NCI-H1092 treated with DMSO at 0.1 percent for 48 hours (cell line): ENCODE data around the gene USPL1.

Source experiments
- DNase-seq: peaks from one replicate; lab custom pipeline; 2025; lab: John Stamatoyannopoulos, UW

The USPL1 gene

DNA sequence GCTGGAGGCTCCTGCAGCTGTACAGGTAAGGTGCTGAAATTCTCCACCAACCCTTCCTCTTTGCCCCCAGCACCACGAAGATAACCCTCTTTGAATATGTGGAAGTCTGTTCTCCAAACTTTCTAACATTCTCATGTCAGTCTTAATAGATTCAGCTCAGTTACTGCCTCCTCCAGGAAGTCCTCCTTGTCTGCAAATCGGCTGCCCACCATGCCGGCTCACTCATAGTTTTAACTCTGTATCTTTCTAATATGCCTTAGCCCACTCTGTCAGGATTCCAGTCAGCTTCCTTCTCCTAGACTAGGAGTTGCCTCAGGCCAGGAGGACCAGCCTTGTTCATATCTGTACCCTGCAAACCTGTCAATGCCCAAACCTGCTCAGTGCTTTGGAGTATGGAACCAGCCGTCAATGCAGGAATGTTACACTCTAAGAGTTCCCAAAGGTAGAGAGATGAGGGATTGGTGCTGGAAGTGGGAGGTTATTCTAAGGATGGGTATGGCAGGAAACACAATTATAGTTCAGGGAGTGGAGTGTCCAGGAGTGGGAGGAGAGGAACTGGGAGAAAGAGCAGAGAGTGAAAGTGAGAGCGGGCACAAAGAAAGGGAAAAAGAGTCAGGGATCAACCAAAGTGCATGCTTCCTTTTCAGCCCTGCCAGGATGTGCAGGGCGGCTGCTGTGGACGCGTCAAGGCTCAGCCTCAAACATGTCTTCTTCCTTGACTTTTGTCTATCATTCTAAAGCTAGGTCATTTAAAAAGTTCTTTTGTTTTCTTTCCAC lies 79.6 kb downstream of the USPL1 start:
- DNase-seq = no peak

DNA sequence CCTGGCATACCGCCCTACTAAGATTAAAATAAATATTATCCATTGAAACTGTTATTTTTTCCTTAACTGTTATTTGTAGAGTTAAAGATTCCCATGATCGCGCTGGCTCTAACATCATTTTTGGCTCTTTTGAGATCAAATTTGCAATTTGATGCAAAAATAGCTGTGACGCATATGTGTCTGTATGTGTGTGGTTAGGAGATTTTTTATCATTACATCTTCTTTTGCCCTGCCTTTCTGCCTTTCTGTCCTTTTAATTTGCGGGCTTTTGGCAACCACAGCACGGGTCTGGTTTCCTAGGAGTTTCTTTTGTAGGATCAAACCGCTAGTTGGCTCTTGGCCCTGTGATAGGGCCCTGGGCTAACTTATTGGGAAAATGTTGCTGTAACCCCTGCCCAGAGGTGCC lies 80.3 kb downstream of the USPL1 start:
- DNase-seq = no peak

DNA sequence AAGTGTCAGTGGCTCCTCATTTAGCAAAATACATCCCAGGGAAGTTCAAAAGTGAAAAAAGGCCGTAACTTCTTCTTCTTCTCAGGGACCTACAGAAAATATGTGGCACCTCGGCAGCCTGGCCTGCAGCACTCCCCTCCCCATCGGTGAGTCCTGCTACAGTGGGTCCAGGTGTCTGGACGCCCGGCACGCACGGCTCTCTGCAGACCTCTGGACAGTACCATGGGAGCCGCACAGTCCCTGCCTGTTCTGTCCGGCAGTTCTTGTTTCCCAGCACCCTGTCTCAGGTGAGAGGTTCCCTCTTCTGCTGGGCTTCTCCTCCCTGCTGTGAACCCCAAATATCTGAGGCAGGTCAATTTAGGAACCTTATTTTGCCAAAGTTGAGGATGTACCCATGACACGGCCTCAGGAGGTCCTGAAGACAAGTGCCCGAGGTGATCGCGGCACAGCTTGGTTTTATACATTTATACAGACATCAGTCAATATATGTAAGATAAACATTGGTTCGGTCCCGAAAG lies 80.8 kb downstream of the USPL1 start:
- DNase-seq = no peak

DNA sequence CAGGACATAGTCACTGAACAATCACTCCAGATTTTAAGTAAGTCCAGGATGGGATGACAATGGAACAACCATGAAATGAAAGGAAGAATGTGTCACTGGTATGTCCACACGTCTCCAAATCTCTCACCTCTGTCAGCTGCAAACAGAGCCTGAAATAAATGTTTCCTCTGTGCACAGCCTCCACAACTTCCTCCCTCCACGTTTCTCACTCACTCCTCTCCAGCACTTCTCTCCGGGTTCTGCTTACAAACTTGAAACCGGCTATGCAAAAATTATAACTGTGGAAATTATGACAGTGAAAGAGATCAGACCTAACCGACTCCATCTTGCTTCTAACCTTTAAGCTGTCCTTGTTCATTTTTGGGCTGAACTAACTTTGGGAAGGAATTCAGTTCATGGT lies 82.6 kb downstream of the USPL1 start:
- DNase-seq = no peak

DNA sequence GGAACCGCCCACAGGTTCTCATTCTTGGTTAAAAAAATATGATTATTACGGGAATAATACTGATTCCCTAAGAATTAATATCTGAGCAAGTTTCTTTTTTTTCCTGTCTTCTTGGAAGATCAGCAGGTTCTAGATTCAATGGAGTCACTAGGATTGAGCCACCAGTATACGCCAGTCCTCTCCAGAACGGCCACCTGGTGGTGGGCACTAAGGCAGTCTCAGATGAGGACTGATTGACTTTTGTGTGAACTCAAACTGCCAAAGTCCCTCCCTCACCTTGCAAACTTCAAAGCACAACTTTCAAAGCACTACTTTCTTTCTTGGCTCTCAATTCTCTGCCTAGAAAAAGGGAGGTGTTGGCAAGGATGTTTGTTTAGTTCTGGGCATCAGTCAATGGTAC lies 84.3 kb downstream of the USPL1 start:
- DNase-seq = no peak

DNA sequence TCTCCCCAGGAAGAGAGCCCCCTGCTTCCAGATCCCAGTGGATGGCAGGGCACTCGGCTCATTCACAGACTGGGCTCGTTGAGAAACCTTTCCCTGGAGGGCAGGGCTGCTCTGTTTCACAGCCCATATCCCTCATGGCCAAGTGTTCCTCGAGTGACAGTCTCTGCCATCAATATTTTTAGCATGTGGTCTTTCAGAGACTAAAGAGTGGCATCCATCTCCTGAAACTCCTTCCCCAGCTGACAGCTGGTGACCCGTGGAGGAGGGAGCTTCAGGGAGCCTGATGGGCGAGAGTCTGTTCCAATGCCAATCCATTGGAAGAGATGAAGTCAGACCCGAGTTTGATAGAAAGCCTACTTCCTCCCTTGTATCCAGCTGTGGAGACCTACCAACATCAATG lies 86.9 kb downstream of the USPL1 start:
- DNase-seq = no peak

DNA sequence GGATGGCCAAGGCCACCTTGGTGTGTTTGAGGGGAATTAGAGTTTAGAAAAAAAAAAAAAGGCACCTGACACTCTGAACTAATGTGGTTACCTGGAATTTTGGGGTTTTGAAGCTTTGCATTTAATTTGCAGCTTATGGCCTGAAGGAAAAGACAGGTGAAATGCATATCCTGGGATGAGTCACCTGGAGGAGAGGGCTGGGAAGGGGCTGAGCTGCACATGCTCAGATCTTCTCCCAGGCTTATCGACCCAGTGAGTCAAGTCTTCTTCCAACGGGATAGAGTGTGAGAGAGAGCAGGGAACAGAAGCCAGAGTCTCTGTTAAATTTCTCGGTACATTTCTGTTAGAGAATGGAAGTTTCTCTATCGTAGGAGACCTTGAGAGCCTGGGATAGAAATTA lies 88.0 kb downstream of the USPL1 start:
- DNase-seq = no peak

DNA sequence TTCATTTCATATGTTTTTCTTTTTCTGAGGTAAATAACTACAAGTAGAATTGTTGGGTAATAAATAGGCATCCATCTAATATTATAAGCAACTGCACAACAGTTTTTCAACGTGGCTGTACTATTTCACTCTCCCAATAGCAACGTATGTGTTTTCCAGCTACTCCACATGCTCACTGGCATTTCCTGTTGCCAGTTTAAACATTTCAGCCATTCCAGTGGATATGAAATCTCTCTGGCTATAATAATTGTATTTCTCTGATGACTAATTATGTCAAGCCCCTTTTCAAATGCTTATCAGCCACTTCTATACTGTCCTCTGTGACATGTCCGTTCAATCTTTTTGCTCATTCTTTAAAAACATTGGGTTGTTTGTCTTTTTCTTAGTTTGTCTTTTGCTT lies 90.8 kb downstream of the USPL1 start:
- DNase-seq = no peak
